HG03135 (cell line): Measurements from ENCODE around the gene NPAT.
"Not testable (repeated sequence)": the region's sequence is repeated elsewhere in the genome, so short reads cannot be mapped to it uniquely, and the experiment has no call there.

Experiments
- ATAC-seq: cut with Tn5 transposase; IDR thresholded peaks from one replicate; pipeline ENCODE4 v1.9.1; 2021; ENCODE audit warnings: mild to moderate bottlenecking, moderate library complexity; ENCODE audit not compliant: unreplicated experiment

The NPAT gene

DNA sequence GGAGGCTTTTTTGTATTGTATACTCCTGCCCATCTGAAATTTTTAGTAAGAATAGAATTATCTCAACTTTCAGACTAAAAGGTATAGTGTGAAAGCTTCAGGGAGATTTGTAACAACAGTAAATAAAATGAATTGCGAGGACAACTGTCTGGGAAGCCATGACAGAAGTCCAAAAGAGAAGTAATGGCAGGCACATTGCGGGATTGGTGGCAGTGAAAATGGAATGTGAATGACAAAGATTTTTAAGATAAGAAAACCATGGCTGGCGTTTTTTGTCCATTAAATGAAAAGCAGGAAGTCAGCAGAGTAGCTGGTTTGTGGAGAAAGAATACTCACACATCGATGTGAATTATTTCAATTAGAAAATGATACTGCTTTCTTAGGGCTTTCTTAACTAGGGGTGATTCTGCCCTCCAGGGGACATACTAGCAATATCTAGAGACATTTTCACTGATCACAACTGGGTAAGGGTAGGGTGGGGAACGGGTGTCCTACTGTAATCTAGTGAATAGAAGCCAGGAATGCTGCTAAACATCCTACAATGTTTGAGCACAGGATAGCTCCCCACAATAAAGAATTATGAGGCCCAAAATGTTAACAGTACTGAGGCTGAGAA is 1.6 kb downstream of the NPAT start:
- ATAC-seq: no peak

DNA sequence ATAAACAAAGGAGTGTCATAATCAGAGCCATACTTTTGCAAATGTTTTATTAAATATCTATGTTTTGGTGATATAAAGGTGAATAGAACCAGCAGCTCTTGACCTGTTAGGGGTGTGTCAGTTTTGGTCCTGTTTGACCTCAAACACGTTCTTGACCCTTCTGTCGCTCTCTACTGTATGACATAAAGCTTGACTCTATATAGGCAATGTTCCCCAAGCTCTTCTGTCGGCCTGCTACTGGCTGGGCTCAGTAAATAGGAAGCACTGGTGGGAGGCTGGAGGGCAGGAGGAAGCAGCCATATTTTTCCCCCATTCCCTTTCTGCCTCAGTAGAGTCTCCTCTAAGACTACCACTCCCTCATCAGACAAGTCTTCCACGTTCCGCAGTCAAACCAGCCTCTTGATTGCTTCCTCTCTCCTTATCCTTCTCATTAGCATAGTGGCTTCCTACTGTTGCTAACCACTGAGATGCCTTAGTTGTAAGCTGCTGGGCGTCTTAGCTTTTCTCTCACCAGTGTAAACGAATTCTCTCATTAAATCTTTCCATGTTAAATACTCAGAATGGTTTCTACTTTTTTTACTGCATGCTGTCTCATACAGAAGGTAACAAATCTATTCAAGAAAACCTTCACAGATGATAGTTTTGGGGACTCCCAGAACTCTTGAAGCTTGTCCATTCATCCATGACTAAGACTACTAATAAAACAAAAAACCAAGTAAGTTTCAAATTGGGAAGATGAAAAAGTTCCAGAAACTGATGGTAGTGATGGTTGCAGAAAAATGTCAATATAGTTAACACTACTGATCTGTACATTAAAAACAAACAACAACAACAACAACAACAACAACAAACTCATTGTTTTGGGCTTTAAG is 3.3 kb downstream of the NPAT start:
- no peak for ATAC-seq

DNA sequence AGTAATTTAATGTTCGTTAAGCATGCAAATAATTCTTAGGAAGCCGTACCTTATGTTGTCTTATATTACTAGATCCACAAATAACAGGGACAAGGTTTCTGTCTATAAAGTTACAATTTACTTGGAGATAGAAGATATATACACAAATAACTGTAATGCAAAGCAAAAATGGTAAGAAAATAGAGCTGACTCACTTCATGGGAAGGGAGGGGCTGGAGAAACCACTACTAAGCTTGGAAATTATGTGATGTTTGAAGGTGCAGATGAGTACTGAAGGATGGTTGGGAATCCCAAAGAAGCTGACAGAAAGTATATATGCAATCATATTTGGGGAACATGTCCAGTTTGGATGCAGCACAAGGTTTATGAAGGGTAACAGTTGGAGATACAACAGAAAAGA is 4.0 kb downstream of the NPAT start:
- ATAC-seq: no peak

DNA sequence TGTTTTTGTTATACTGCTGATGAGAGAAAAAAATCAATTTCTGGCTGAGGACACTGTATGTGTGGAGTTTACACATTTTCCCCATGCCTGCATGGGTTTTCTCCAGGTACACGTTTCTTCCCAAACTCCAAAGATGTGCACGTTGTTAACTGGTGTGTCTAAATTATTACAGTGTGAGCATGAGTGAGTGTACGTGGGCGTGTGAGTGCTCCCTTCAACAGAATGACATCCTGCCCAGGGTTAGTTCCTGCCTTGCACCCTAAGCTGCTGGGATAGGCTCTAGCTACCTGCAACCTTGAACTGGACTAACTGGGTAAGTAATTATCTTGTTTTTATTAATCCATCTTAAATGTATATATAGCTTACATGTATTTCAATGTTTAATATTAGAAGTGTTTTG is 5.5 kb downstream of the NPAT start:
- ATAC-seq: no peak

DNA sequence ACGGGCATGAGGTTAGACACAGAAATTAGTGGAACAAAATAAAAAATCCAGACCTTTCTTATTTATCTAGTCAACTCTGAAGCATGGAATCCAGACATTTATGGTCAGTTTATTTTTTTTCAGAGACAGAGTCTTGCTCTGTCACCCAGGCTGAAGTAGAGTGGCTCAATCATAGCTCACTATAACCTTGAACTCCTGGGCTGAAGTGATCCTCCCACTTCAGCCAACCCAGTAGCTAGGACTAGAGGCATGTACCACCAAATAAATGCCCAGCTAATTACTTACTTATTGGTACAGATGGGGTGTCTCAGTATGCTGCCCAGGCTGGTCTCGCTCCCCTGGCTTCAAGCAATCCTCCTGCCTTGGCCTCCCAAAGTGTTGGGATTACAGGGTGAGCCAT is 8.7 kb downstream of the NPAT start:
- no peak for ATAC-seq

DNA sequence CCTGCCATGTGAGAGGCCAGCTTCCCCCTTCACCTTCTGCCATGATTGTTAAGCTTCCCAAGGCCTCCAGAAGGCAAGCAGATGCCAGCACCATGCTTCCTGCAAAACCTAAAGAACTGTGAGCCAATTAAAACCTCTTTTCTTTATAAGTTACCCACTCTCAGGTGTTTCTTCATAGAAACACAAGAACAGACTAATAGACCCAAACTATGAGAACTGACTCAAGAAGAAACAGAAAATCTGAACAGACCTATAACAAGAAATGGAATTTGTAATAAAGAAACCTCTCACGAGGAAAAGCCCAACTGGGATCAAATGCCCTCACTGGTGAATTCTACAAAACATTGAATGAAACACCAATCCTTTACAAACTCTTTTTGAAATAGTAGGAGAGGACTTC is 12.0 kb downstream of the NPAT start:
- no peak for ATAC-seq

DNA sequence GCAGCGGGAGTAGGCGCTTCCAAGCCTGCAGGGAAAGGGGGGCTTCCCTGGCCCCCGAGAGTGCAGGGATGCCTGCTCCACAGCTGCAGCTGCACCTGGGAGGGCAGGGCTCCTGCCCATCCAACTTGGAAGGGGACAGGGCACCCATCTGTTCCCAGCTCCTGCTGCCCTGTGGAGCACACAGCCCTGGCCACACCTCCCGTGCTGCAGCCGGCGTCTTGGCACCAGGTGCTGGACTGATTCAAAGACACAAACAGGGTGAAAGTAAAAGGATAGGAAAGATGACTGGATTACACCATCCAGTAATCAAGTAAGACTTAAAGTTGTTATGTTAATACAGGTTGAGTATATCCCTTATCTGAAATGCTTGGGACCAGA is 14.8 kb downstream of the NPAT start:
- no peak for ATAC-seq

DNA sequence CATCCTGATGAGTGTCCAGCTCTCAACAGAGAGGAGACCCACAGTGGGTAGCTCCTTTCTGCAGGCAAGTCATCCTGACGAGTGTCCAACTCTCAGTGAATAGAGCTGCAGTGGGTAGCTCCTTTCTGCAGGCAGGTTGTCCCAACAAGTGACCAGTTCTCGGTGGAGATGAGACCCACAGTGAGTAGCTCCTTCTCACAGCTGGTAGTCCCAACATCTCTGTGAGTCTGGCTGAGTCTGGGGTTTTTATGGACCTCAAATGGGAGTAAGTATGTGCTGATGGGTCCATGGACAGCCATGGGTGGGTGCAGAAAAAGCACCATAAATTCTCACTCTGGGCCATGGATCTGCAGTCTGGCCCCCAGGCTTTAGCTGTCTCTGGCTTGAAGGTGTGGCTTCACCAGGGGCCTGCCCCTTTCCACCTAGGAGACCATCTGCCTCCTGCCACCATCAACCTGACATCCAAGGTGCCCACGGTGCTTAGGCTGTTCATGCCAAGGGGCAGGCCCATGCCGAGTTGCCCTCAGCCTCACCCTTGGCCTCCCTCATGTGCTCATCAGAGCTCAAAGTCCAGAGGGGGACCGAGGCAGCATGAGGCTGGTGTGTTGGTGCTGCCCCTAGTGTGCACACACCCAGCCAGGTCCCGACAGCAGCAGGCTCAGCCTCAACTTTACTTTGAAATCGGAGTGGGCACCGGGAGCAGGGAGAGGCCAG is 15.3 kb downstream of the NPAT start:
- ATAC-seq: no peak

DNA sequence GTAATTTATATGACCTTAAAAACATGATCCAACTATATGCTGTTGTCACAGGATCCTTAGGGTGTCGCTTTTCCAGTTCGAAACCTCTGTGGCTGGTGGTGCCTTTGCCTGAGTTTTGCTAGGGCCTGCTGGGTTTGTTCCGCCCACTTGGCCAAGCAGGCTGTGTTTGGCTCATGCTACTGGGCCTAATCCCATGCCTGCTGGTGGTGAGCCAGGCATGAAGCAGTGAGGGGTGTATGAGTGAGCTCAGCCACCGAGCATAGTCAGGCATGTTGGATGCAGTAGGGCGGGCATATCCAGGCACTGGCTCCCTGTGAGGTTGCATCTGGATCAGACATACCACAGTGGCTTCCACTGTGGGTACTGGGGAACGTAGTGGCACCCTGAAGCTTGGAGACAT is 16.3 kb downstream of the NPAT start:
- ATAC-seq: no peak

DNA sequence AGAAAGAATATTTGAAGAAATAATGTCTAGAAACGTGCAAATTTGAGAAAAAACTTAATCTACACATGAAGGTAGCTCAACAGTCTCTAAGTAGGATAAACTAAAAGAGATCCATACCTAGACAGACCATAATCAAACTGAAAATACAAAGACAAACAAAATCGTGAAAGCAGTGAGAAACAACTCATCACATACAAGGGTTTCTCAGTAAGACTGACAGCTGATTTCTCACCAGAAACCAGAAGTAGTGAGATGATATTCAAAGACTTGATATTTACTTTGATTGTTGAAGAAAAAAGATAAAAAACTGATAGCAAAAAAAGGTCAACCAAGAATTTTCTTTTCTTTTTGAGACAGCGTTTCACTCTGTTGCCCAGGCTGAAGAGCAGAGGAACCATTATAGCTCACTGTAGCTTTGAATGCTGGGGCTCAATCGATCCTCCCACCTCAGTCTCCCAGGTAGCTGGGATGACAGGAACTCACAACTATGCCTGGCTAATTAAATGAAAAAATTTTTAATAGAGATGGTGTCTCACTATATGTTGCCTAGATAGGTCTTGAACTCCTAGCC is 17.4 kb downstream of the NPAT start:
- ATAC-seq: no peak

DNA sequence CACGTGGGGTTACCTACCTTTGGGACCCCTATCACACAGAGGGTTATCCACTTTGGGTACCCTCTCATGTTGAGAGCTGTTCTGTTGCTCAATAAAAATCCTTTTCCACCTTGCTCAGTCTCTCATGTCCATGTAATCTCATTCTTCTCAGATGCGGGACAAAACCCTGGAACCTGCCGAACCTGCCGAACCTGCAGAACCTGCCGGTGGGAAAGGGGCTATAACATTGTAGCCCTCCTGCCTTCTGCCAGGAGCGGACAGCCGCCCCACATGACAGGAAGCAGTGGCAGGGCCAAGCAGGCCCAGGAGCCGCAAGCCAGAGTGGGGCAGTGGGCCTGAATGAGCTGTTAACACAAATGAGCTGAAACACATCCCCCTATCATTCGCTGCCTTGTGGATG is 18.1 kb downstream of the NPAT start:
- ATAC-seq: no peak

DNA sequence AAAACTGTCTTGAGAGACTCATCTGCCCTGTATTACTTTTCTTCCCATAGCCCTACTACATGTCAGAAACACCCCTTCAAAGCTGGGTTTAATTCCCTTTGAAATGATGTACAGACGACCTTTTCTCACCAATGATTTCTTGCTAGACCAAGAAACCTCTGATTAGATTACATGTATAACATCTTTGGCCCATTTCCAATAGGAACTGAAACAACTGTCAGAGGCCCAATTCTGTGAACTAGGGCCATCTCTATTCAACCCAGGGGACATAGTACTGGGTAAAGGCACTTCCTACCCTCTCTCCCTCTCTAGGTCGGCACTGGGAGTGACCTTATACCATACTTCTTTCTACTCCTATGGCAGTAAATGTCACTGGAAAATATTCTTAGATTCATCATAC is 19.4 kb downstream of the NPAT start:
- no peak for ATAC-seq

DNA sequence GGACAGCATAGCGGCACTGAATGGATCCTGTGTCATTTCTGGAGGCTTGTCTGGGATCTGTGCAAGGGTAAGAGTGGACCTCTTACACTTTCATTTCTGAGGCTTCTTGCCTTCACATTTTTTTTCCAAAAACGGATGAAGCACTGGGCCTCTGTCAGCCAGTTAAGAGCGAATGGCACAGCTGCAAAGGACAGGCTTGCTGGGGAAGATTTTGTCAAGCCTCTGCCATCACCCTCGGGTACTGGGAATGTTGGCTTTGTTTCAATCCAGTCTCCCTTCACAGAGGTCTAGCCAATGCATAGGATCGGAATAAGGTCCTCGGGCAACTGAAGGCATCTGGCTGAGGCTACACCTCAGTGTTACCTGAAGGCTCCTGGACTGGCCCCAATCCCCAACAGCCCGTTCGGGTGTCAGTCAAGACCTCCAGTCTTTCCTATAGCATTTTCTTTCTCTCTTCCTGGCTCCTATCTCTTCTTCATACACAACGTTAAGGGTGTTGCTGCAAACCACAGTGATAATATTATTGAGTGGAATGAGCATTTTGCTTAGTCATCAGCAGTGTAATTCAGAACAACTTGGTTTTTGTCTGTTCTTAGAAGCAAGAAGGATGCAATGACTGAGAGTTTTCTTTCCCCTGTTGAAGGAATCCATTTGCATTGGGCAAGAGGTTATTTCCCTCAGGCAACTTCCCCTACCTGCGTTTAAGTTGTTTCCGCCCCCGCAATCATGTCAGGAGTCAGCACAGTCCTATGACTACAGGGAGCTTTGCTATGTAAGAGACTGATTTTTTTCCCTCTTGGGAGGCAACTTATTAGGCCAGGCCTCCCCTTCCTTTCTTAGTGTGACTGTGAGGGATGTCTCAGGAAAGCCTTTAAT is 22.8 kb downstream of the NPAT start:
- no peak for ATAC-seq

DNA sequence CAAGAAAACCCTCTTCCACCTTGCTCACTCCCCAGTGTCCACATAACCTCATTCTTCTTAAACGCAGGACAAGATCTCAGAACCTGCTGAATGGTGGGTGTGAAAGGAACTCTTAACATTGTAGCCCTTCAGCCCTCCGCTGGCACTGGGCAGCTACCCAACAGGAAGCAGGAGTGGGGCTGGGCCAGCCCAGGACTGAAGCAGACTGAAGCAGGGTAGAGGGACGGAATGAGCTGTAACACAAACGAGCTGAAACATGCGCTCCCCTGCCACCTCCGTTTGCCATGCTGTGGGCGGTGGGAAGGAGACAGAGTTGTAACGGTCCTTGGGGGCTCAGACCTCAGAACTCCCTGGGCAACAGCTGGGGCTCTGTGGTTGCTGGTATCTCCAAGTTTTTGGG is 23.6 kb downstream of the NPAT start:
- no peak for ATAC-seq

DNA sequence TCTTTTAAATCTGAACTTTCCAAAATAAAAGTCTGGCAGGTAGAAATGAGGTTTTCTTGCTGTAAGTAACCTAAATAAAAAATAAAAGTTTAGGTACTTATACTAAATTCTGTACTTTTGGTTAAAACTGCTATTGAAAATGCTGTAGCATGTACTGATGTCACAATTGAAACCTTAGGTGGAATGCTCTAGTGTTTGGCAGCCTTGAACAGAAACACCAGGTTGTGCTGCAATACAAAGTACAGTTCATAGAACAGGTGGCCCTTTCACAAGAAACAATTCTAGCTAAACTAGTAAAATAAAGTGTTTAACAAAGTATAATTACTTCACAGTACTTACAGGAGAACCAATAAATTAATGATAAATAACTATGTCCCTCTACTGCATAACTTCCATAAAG is 25.1 kb downstream of the NPAT start:
- ATAC-seq: no peak

DNA sequence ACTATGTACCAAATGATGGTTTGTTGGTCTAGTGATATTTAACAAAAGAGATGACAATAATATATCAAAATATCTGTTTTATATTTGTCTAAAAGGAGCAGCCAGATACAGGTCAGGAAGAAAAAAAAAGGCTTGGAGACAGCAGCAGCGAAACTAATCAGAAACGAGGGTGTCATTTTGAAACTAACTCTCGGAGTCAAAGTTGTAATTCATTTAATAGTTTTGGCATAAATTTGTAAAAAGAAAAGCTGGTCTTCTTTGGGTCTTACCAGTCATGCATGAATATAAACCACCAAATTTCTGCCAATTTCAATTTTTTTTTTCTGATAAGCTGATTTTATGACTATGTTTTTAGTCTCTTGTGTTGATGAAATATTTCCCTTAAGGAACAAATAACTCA is 25.5 kb downstream of the NPAT start:
- ATAC-seq: no peak

DNA sequence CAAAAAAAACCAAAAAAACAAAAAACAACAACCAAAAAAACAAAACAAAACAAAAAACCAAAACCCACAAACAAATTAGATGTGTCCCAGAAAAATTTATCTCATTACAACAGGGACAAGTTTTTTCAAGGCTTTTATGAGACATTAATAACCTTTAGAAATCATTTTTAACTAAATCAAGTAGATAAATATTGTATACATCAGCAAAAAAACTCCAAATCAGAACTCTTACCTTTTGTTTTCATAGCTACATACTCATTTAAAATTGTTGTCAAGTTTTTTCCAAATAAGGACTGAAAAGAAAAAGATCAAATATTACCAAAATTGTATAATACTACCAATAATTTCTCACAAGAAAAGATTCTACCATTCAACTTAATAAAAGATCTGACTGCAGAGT is 28.7 kb downstream of the NPAT start:
- no peak for ATAC-seq

DNA sequence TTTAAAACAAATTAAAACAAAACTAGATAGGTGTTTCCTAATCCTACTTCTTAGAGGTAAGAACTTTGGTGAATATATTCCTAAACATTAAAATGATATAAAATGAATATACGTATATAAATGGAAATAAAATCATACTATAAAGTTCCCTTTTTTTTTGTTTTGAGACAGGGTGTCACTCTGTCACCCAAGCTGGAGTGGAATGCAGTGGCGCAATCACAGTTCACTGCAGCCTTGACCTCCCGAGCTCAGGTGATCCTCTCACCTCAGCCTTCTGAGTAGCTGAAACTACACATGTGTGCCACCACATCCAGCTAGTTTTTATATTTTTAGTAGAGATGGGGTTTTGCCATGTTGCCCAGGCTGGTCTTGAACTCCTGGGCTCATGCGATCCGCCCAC is 44.9 kb downstream of the NPAT start:
- ATAC-seq: no peak

DNA sequence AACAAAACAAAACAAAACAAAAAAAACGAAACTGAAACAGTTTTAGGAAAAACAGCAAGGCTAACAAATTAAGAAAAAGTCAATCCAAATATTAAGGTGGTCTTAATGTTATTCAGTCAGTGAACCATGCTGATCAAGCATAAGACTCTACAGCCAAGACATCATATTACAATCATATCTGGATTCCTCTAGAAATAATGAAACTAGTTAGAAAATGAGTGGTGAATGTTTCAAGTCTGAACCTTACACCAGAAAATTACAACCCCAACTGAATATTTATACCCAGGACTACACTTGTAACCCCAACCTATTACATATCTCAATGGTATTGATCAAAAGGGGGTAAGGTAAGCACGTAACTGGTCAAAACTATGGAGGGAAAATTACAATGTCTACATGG is 52.3 kb downstream of the NPAT start:
- no peak for ATAC-seq

DNA sequence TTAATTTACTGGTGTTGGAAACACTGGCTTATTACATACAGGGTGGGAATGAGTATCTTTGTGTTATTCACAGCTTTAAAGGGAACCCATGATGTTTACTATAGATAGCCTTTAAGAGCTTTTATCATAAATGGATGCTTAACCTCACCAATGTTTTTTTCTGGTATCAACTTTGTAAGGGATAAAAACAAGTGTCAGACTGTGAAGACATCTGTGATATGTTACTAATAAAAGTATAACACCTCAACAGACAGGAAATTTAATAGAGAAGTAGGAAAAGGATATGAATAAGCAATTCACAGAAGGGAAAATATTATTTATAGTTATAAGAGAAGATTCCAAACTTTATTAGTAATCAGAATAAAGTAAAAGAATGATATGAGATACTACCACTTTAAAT is 54.8 kb downstream of the NPAT start:
- ATAC-seq: no peak

DNA sequence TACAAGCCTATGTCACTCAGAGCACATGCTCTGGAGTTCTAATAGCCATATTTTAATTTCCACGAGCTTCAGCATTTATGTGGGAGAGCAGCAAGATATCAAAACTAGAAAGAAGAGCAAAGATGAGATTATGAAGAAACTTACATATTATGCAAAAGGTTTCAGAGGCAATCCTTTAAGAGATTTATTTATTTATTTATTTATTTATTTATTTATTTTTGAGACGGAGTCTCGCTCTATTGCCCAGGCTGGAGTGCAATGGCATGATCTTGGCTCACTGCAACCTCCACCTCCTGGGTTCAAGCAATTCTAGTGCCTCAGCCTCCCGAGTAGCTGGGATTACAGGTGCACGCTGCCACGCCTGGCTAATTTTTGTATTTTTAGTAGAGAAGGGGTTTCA is 59.6 kb downstream of the NPAT start:
- ATAC-seq: not testable (repeated sequence)
